GM23248 (cell line): ENCODE measurements around the gene AFAP1.

ENCODE experiments used
- EZH2 ChIP-seq: fragments of 200-600 bp; sonication (generic); IDR thresholded peaks from 2 replicates; pipeline ENCODE4 v1.6.1; 2018; ENCODE audit warnings: antibody characterized with exemption, mild to moderate bottlenecking; ENCODE audit not compliant: insufficient read depth, poor library complexity, severe bottlenecking
- EZH2phosphoT487 ChIP-seq: fragments of 200-600 bp; sonication (generic); IDR thresholded peaks from 2 replicates; pipeline ENCODE4 v1.6.1; 2018; ENCODE audit warnings: antibody characterized with exemption, moderate library complexity, mild to moderate bottlenecking, low read depth; ENCODE audit not compliant: insufficient read depth

DNA sequence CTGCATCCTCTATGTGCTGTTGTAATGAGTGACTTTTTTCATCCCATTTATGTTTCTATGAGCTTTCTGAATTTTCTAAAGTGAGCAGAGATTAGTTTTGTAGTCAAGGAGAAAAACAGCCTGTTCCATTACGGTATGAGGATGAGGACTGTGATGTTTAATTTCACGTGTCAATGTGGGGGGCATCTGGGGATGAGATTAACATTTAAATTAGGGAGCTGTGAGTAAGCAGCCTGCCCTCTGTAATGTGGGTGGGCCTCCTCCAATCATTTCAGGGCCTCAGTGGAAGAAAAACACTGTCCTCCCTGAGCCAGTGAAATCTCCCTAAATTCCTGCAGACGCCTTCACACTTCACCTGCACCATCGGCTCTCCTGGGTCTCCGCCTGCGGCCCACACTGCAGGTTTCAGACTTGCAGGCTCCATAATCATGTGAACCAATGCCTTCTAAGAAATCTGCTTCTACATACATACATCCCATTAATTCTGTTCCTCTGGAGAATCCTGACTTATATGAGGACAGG is 121.7 kb downstream of the AFAP1 start:
- TF ChIP-seq EZH2: no peak
- no peak for TF ChIP-seq EZH2phosphoT487
